Glutamatergic neuron (in vitro differentiated cells): ENCODE measurements around the gene NMRAL1. TPM values are rescaled to one million over a fixed set of nuclear protein-coding genes. Genes with fewer than 3 reads are reported as not detected.
A peak's percentile ranks its signal among the peaks of the same experiment; 100 is the strongest.

Source experiments
- DNase-seq: peaks from one replicate; pipeline ENCODE4 v3.0.0; 2022
- H3K27ac Mint-ChIP-seq: one replicate; pipeline ENCODE4 v1.8.0; 2020; ENCODE audit warnings: mild to moderate bottlenecking, mixed read lengths, inconsistent platforms; ENCODE audit not compliant: unreplicated experiment
- H3K27me3 Mint-ChIP-seq: one replicate; pipeline ENCODE4 v1.8.0; 2020; ENCODE audit warnings: mild to moderate bottlenecking, moderate library complexity, mixed read lengths, inconsistent platforms; ENCODE audit not compliant: unreplicated experiment
- H3K36me3 Mint-ChIP-seq: one replicate; pipeline ENCODE4 v1.8.0; 2020; ENCODE audit warnings: mild to moderate bottlenecking, mixed read lengths, inconsistent platforms; ENCODE audit not compliant: unreplicated experiment
- H3K4me1 Mint-ChIP-seq: one replicate; pipeline ENCODE4 v1.8.0; 2020; ENCODE audit warnings: mild to moderate bottlenecking, low read depth, mixed read lengths, inconsistent platforms; ENCODE audit not compliant: unreplicated experiment
- H3K4me3 Mint-ChIP-seq: one replicate; pipeline ENCODE4 v1.8.0; 2020; ENCODE audit warnings: mild to moderate bottlenecking, mixed read lengths, inconsistent platforms; ENCODE audit not compliant: unreplicated experiment
- H3K9me3 Mint-ChIP-seq: one replicate; pipeline ENCODE4 v1.8.0; 2020; ENCODE audit warnings: mild to moderate bottlenecking, moderate library complexity, mixed read lengths, inconsistent platforms; ENCODE audit not compliant: unreplicated experiment
- total RNA-seq: library from RNA; stranded (reverse); fragmentation: NEBNext Ultra II Directional; extraction: Animal tissue kit (Norgen Biotek cat#: 25700); gene quantifications from one replicate; pipeline ENCODE4 v1.2.1, GENCODE V29; 2021; ENCODE audit not compliant: unreplicated experiment
- TF ChIP-seq, protein P1 (sequence below): fragments of 200-600 bp; sonication (generic); IDR thresholded peaks from one replicate; pipeline ENCODE4 v1.5.0; 2021; ENCODE audit not compliant: partially characterized antibody, unreplicated experiment

NMRAL1 gene
- total RNA-seq, 1 donor from 2014 or later = 38.3 TPM

GRCh38 chr16:4431023-4431422 is 43.4 kb downstream of the NMRAL1 start:
- H3K4me3 Mint-ChIP-seq = no peak overlapping the region
- no peak overlapping the region for H3K27ac Mint-ChIP-seq
- peaks cover 5% of the 10 kb centered on the region for H3K9me3 Mint-ChIP-seq
- peaks cover 7% of the 10 kb centered on the region for H3K27me3 Mint-ChIP-seq
- H3K36me3 Mint-ChIP-seq = no peaks in the 10 kb centered on the region
- peaks cover 12% of the 10 kb centered on the region for H3K4me1 Mint-ChIP-seq
- TF ChIP-seq, protein P1, sequence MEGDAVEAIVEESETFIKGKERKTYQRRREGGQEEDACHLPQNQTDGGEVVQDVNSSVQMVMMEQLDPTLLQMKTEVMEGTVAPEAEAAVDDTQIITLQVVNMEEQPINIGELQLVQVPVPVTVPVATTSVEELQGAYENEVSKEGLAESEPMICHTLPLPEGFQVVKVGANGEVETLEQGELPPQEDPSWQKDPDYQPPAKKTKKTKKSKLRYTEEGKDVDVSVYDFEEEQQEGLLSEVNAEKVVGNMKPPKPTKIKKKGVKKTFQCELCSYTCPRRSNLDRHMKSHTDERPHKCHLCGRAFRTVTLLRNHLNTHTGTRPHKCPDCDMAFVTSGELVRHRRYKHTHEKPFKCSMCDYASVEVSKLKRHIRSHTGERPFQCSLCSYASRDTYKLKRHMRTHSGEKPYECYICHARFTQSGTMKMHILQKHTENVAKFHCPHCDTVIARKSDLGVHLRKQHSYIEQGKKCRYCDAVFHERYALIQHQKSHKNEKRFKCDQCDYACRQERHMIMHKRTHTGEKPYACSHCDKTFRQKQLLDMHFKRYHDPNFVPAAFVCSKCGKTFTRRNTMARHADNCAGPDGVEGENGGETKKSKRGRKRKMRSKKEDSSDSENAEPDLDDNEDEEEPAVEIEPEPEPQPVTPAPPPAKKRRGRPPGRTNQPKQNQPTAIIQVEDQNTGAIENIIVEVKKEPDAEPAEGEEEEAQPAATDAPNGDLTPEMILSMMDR = no peak
- DNase-seq = no peak

DNA sequence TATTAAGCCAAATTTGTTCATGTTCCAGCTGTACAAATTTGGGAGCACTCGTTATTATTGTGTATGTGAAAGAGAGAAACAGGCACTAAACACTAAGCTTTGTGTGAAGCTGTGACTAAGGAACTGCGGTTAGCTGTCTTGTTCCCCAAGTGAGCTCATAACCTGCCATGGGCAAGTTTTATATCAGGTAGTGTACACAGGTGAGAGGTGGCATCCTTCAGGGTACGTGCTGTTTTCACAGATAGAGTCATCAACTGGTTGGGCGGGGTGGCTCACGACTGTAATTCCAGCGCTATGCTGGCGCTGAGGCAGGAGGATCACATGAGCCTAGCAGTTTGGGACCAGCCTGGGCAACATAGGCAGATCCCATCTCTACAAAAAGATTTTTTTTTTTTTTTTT is 45.9 kb downstream of the NMRAL1 start:
- peaks cover 13% of the 10 kb centered on the region for H3K27me3 Mint-ChIP-seq
- no peak overlapping the region for H3K4me3 Mint-ChIP-seq
- TF ChIP-seq, protein P1 = no peak
- no peak overlapping the region for H3K27ac Mint-ChIP-seq
- no peaks in the 10 kb centered on the region for H3K36me3 Mint-ChIP-seq
- H3K9me3 Mint-ChIP-seq = peaks cover 9% of the 10 kb centered on the region
- no peak for DNase-seq
- H3K4me1 Mint-ChIP-seq = peaks cover 12% of the 10 kb centered on the region

DNA sequence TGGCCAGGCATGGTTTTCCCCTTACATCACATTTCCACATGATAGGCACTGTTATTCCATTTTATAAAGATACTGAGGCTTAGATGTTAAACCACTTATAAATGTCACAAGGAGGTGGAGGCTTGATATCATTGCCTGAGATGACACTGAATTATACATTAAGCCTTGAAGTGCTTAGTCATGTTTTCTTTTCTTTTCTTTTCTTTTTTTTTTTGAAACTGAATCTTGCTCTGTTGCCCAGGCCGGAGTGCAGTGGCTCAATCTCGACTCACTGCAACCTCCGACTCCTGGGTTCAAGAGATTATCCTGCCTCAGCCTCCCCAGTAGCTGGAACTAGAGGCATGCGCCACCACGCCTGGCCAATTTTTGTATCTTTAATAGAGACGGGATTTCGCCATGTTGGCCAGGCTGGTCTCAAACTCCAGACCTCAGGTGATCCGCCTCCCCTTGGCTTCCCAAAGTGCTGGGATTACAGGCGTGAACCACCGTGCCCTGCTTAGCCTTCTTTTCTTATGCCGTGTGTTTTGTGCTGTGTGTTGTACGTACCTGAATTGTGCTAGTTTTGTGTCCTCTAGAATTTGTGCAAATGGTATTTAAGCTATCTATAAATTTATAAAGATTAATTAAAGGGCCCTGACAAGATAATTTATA is 47.6 kb downstream of the NMRAL1 start:
- H3K27me3 Mint-ChIP-seq = peaks cover 13% of the 10 kb centered on the region
- TF ChIP-seq, protein P1 = no peak
- DNase-seq = no peak
- peaks cover 9% of the 10 kb centered on the region for H3K9me3 Mint-ChIP-seq
- H3K4me1 Mint-ChIP-seq = peaks cover 12% of the 10 kb centered on the region
- peak overlapping the region; percentile 99 for H3K4me3 Mint-ChIP-seq
- no peaks in the 10 kb centered on the region for H3K36me3 Mint-ChIP-seq
- peak overlapping the region; percentile 90 for H3K27ac Mint-ChIP-seq

DNA sequence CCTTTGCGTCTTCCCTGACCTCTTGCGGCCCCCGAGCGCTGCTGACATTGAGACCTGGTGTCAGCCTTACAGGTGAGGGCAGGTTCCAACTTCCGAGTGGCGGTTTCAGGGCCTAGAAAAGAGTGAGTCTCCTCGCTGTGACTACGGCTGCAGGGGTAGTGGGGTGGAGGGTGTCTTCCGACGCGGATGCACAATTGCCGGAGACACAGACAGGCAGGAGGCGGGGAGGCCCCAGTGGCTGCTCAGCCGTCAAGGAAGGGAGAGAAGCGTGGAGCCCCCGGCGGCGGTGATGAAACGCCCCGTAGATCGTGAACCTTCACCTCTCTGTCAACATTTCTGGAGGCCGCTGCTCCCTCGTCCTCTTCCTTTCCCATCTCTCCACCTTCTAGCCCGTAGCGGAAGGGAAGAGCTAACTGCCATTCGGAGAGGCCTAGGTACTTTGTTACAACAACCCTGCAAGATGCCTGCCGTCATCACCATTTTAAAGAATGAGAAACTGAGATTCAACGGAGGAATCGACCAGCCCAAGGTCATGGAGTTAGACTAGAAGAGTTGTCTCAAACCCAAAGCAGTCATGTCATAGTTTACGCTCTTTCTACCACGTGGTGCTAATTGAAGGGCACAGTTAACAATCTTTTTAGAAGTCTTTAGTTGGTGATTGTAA is 48.3 kb downstream of the NMRAL1 start:
- H3K4me1 Mint-ChIP-seq = peaks cover 12% of the 10 kb centered on the region

More for the DNA sequence above, 48.3 kb downstream of the NMRAL1 start:
- H3K9me3 Mint-ChIP-seq = peaks cover 9% of the 10 kb centered on the region
- TF ChIP-seq, protein P1 = no peak
- peak overlapping the region; percentile 90 for H3K27ac Mint-ChIP-seq
- no peak for DNase-seq
- no peaks in the 10 kb centered on the region for H3K36me3 Mint-ChIP-seq
- H3K4me3 Mint-ChIP-seq = peak overlapping the region; percentile 99
- H3K27me3 Mint-ChIP-seq = peaks cover 13% of the 10 kb centered on the region
